H1 (cell line): ENCODE measurements around the gene CELF2. TPM values are rescaled to one million over a fixed set of nuclear protein-coding genes. Genes with fewer than 3 reads are reported as not detected.

Experiments
- CTCF ChIA-PET: fragments of 300-600 bp; sonication (Branson Sonifier 250); formaldehyde crosslinking; loops from one replicate; lab custom pipeline; 2021; ENCODE audit not compliant: partially characterized antibody; lab: Charles Lee
- POLR2A ChIA-PET: fragments of 300-600 bp; sonication (Branson Sonifier 250); formaldehyde crosslinking; loops from one replicate; lab custom pipeline; 2021; ENCODE audit warnings: inconsistent platforms; ENCODE audit not compliant: partially characterized antibody; lab: Charles Lee
- DNase-seq, 2 experiments: peaks; one replicate each; pipeline versions ENCODE4 v3.0.0 to v3.0.0-alpha.2; 2010 to 2022; ENCODE audit warnings: low spot score in 2 of 2, low read depth in 1 of 2, mixed read lengths in 1 of 2
- FAIRE-seq: peaks from 2 replicates; lab custom pipeline; 2011; peaks lifted over from hg19 to GRCh38; lab: Jason Lieb, UNC
- H2AFZ ChIP-seq: 2 replicates; pipeline ENCODE4 v1.8.1; 2012; ENCODE audit warnings: low read length, inconsistent platforms
- H2AK5ac ChIP-seq: 2 replicates; pipeline ENCODE4 v1.6.1; 2013; ENCODE audit warnings: low read depth, low read length
- H2BK120ac ChIP-seq: replicated peaks from 2 replicates; pipeline ENCODE3; 2013; ENCODE audit warnings: low read depth, low read length, inconsistent platforms
- H2BK12ac ChIP-seq: 2 replicates; pipeline ENCODE4 v1.6.1; 2013; ENCODE audit warnings: low read depth, low read length
- H2BK15ac ChIP-seq: 2 replicates; pipeline ENCODE4 v1.6.1; 2013; ENCODE audit warnings: low read length
- H2BK20ac ChIP-seq: 2 replicates; pipeline ENCODE4 v1.6.1; 2013; ENCODE audit warnings: low read length
- H2BK5ac ChIP-seq: 2 replicates; pipeline ENCODE4 v1.6.1; 2013; ENCODE audit warnings: low read depth, low read length
- H3K14ac ChIP-seq: 2 replicates; pipeline ENCODE4 v1.6.1; 2013; ENCODE audit warnings: inconsistent platforms; ENCODE audit not compliant: insufficient read length
- H3K18ac ChIP-seq: 2 replicates; pipeline ENCODE4 v1.6.1; 2013; ENCODE audit warnings: low read length; ENCODE audit errors: extremely low read depth
- H3K23ac ChIP-seq: 2 replicates; pipeline ENCODE4 v1.6.1; 2013; ENCODE audit warnings: inconsistent platforms; ENCODE audit not compliant: insufficient read length
- H3K23me2 ChIP-seq: 2 replicates; pipeline ENCODE4 v1.6.1; 2013; ENCODE audit warnings: low read depth, low read length
- H3K27ac ChIP-seq: 2 replicates; pipeline ENCODE4 v1.6.1; 2011; ENCODE audit warnings: low read depth, low read length, inconsistent platforms
- H3K27me3 ChIP-seq, 4 experiments: replicated peaks in 1 of 4; 1 replicate in 1 of 4; 2 replicates in 3 of 4; pipeline versions ENCODE4 v1.6.1 to v1.8.1; 2011 to 2013; ENCODE audit warnings: low read length in 3 of 4, mild to moderate bottlenecking in 3 of 4, inconsistent platforms in 2 of 4, mixed read lengths in 2 of 4, moderate library complexity in 1 of 4; ENCODE audit not compliant: control insufficient read depth in 3 of 4, insufficient read depth in 3 of 4; ENCODE audit errors: extremely low read depth in 1 of 4
- H3K36me3 ChIP-seq, 4 experiments: 2 replicates each; pipeline versions ENCODE4 v1.6.1 to v1.8.1; 2011 to 2013; ENCODE audit warnings: mild to moderate bottlenecking in 4 of 4, low read length in 3 of 4, moderate library complexity in 2 of 4, control low read depth in 1 of 4, inconsistent platforms in 1 of 4; ENCODE audit not compliant: insufficient read depth in 4 of 4, control insufficient read depth in 2 of 4
- H3K4ac ChIP-seq: replicated peaks from 2 replicates; pipeline ENCODE3; 2013; ENCODE audit warnings: low read length, low read depth, mixed read lengths, inconsistent platforms; ENCODE audit not compliant: insufficient read length
- H3K4me1 ChIP-seq, 4 experiments: replicated peaks in 1 of 4; 1 replicate in 1 of 4; 2 replicates in 3 of 4; pipeline versions ENCODE4 v1.6.1 to v1.8.1; 2011 to 2013; ENCODE audit warnings: low read length in 3 of 4, inconsistent platforms in 2 of 4, mixed read lengths in 1 of 4; ENCODE audit not compliant: insufficient read depth in 4 of 4, control insufficient read depth in 3 of 4
- H3K4me2 ChIP-seq, 2 experiments: 2 replicates each; pipeline versions ENCODE4 v1.6.1 to v1.8.1; 2011 to 2013; ENCODE audit warnings: low read depth in 2 of 2, low read length in 2 of 2, control low read depth in 1 of 2, inconsistent platforms in 1 of 2, mild to moderate bottlenecking in 1 of 2; ENCODE audit not compliant: insufficient read depth in 1 of 2
- H3K4me3 ChIP-seq, 4 experiments: fragments of 200-600, 300-600 bp in 1 of 4; sonication (generic), shearing (Covaris generic), sonication (Bioruptor Twin) in 1 of 4; 2 replicates each; pipeline versions ENCODE4 v1.5.1 to v1.8.1; 2011 to 2016; ENCODE audit warnings: low read length in 4 of 4, low read depth in 3 of 4, control low read depth in 2 of 4, inconsistent platforms in 2 of 4, mild to moderate bottlenecking in 2 of 4, mixed read lengths in 1 of 4, moderate library complexity in 1 of 4; ENCODE audit not compliant: insufficient read depth in 2 of 4; ENCODE audit errors: extremely low read depth in 1 of 4
- H3K56ac ChIP-seq: replicated peaks from 2 replicates; pipeline ENCODE3; 2013; ENCODE audit warnings: low read depth, mild to moderate bottlenecking, mixed read lengths, low read length, inconsistent platforms; ENCODE audit not compliant: insufficient read length
- H3K79me1 ChIP-seq: 2 replicates; pipeline ENCODE4 v1.6.1; 2013; ENCODE audit warnings: low read depth, low read length, control low read depth
- H3K79me2 ChIP-seq, 2 experiments: 2 replicates each; pipeline versions ENCODE4 v1.6.1 to v1.8.1; 2012 to 2013; ENCODE audit warnings: low read length in 2 of 2, mild to moderate bottlenecking in 2 of 2, inconsistent platforms in 1 of 2; ENCODE audit not compliant: insufficient read depth in 2 of 2, control insufficient read depth in 1 of 2
- H3K9ac ChIP-seq, 4 experiments: replicated peaks in 1 of 4; 1 replicate in 1 of 4; 2 replicates in 3 of 4; pipeline versions ENCODE4 v1.6.1 to v1.8.1; 2011 to 2013; ENCODE audit warnings: low read depth in 3 of 4, low read length in 3 of 4, control low read depth in 2 of 4, mild to moderate bottlenecking in 2 of 4, moderate library complexity in 2 of 4, inconsistent platforms in 1 of 4; ENCODE audit errors: extremely low read depth in 1 of 4
- H3K9me3 ChIP-seq, 2 experiments: 2 replicates each; pipeline versions ENCODE4 v1.6.1 to v1.8.1; 2012 to 2013; ENCODE audit warnings: mild to moderate bottlenecking in 2 of 2, moderate library complexity in 2 of 2, control low read depth in 1 of 2, inconsistent platforms in 1 of 2, low read depth in 1 of 2, low read length in 1 of 2, mixed read lengths in 1 of 2; ENCODE audit not compliant: insufficient read depth in 2 of 2
- H4K20me1 ChIP-seq, 2 experiments: replicated peaks in 1 of 2; 2 replicates each; pipeline versions ENCODE3 to v1.8.1; 2011 to 2013; ENCODE audit warnings: inconsistent platforms in 2 of 2, low read length in 2 of 2, mild to moderate bottlenecking in 1 of 2; ENCODE audit not compliant: insufficient read depth in 2 of 2, control insufficient read depth in 1 of 2
- H4K5ac ChIP-seq: 2 replicates; pipeline ENCODE4 v1.6.1; 2013; ENCODE audit warnings: low read length, low read depth, mixed read lengths, inconsistent platforms; ENCODE audit not compliant: insufficient read length
- H4K8ac ChIP-seq: 2 replicates; pipeline ENCODE4 v1.8.0; 2013; ENCODE audit warnings: mild to moderate bottlenecking, moderate library complexity, low read length, inconsistent platforms; ENCODE audit not compliant: insufficient read depth; ENCODE audit errors: extremely low read depth
- H4K91ac ChIP-seq: replicated peaks from 2 replicates; pipeline ENCODE3; 2013; ENCODE audit warnings: low read length, mixed read lengths, inconsistent platforms; ENCODE audit not compliant: insufficient read length
- E2F6 ChIP-seq: IDR thresholded peaks from 2 replicates; pipeline ENCODE4 v1.6.1; 2012; ENCODE audit warnings: inconsistent platforms
- HDAC2 ChIP-seq, 2 experiments: fragments of 300-600 bp in 1 of 2; sonication (generic) in 1 of 2; IDR thresholded peaks; 2 replicates each; pipeline ENCODE4 v1.6.1; 2011 to 2012; ENCODE audit warnings: low read depth in 2 of 2, low read length in 2 of 2, mild to moderate bottlenecking in 2 of 2, moderate library complexity in 2 of 2, borderline replicate concordance in 1 of 2, inconsistent platforms in 1 of 2
- POU5F1 ChIP-seq: IDR thresholded peaks from 2 replicates; pipeline ENCODE4 v1.6.1; 2011; ENCODE audit warnings: low read depth, mild to moderate bottlenecking, low read length, moderate library complexity
- TEAD4 ChIP-seq: IDR thresholded peaks from 2 replicates; pipeline ENCODE4 v1.6.1; 2012; ENCODE audit warnings: low read depth, low read length, inconsistent platforms, mixed read lengths
- WGBS, 2 experiments: shearing (Covaris generic) in 1 of 2; methylation state at CpG; one replicate each; pipeline versions ENCODE4 v1.1.6 to v1.1.7; 2013 to 2015; ENCODE audit warnings: low lambda C conversion rate in 2 of 2, mixed read lengths in 2 of 2, inconsistent platforms in 1 of 2, low coverage in 1 of 2, missing lambda C conversion rate in 1 of 2; ENCODE audit not compliant: insufficient replicate concordance in 2 of 2, insufficient coverage in 1 of 2, insufficient read length in 1 of 2; ENCODE audit errors: extremely low coverage in 1 of 2, missing lambda C conversion rate in 1 of 2; 5-methylcytosine and 5-hydroxymethylcytosine counted together
- polyA plus RNA-seq, 7 experiments: library from polyadenylated mRNA; depleted of rRNA in 3 of 7; stranded (reverse) in 5 of 7; unstranded in 2 of 7; fragments of >200 nt in 5 of 7; fragments of 200-250 nt in 2 of 7; gene quantifications; 1 replicate in 5 of 7; 2 replicates in 1 of 7; 4 replicates in 1 of 7; pipeline versions ENCODE4 v1.2.1 to v1.2.3, GENCODE V29; 2011 to 2013; ENCODE audit warnings: missing spikeins in 2 of 7, mixed read lengths in 2 of 7
- total RNA-seq: library from RNA; stranded (reverse); fragmentation: NEBNext Ultra II Directional; extraction: Animal tissue kit (Norgen Biotek cat#: 25700); gene quantifications from 2 replicates; pipeline ENCODE4 v1.2.1, GENCODE V29; 2021

The CELF2 gene
- total and polyA plus RNA-seq, 2 of the 8 experiments (the other 6 are each of a cell fraction or from before 2014, with no cell fraction given) = 18.3 to 22.7 TPM

- no peak for FAIRE-seq
- CTCF ChIA-PET = interaction anchor here (1.3 to 1.4 kb wide), 2 partner anchors 11 to 45 kb away, joined by 3 to 5 read pairs; no protein-coding TSS in a partner anchor
- H3K9ac ChIP-seq = no peak overlapping the region
These were observed 208.3 kb downstream of the CELF2 start for GRCh38 chr10:11225935-11226334.

More at GRCh38 chr10:11225935-11226334, 208.3 kb downstream of the CELF2 start:
- H2BK120ac ChIP-seq = no peak overlapping the region
- H3K79me1 ChIP-seq = no peaks in the 10 kb centered on the region; the same call in 1 of the 2 replicates
- no peaks in the 10 kb centered on the region; a peak in 1 of 8 replicates for H3K36me3 ChIP-seq
- WGBS, 2 experiments = 78% methylated on average over 5 of the region's 5 CpGs; no CpG with 5 or more reads in 1 of the 2 experiments
- no peak overlapping the region for H3K56ac ChIP-seq
- no peak overlapping the region for H2BK20ac ChIP-seq
- no peak overlapping the region for H2BK15ac ChIP-seq
- no peaks in the 10 kb centered on the region for H3K27me3 ChIP-seq
- H3K79me2 ChIP-seq = no peaks in the 10 kb centered on the region
- POLR2A ChIA-PET = no interaction called here
- H3K14ac ChIP-seq = no peak overlapping the region
- peaks cover 0 to 6% (median 2%) of the 10 kb centered on the region in 4 experiments; a peak in 3 of 7 replicates for H3K4me1 ChIP-seq
- H2AFZ ChIP-seq = no peak overlapping the region
- H4K91ac ChIP-seq = no peak overlapping the region
- no peak for DNase-seq
- no peak overlapping the region for H3K4me3 ChIP-seq
- no peak overlapping the region; the same call in 1 of the 2 replicates for H2AK5ac ChIP-seq
- no peak overlapping the region for H3K18ac ChIP-seq
- no peak overlapping the region for H4K8ac ChIP-seq
- H3K23ac ChIP-seq = no peak overlapping the region
- H3K23me2 ChIP-seq = no peaks in the 10 kb centered on the region
- no peak overlapping the region for H3K27ac ChIP-seq
- no peak overlapping the region for H4K5ac ChIP-seq
- no peak for TF ChIP-seq POU5F1
- TF ChIP-seq HDAC2 (IDR thresholded peaks at IDR 0.05; ENCODE audit: borderline replicate concordance in 1 of 2, low read depth in 2 of 2, low read length in 2 of 2) = no peak
- TF ChIP-seq TEAD4 = no peak
- TF ChIP-seq E2F6 = no peak
- no peak overlapping the region for H2BK12ac ChIP-seq
- H4K20me1 ChIP-seq = no peaks in the 10 kb centered on the region
- no peak overlapping the region for H2BK5ac ChIP-seq
- H3K9me3 ChIP-seq = no peaks in the 10 kb centered on the region
- no peak overlapping the region for H3K4ac ChIP-seq
- H3K4me2 ChIP-seq = no peak overlapping the region
